H1 (cell line): ENCODE results near the gene DPYSL3. TPM values are rescaled to one million over a fixed set of nuclear protein-coding genes. Genes with fewer than 3 reads are reported as not detected.

Experiments
- CTCF ChIA-PET: fragments of 300-600 bp; sonication (Branson Sonifier 250); formaldehyde crosslinking; loops from one replicate; lab custom pipeline; 2021; ENCODE audit not compliant: partially characterized antibody; lab: Charles Lee
- POLR2A ChIA-PET: fragments of 300-600 bp; sonication (Branson Sonifier 250); formaldehyde crosslinking; loops from one replicate; lab custom pipeline; 2021; ENCODE audit warnings: inconsistent platforms; ENCODE audit not compliant: partially characterized antibody; lab: Charles Lee
- DNase-seq, 2 experiments: peaks; one replicate each; pipeline versions ENCODE4 v3.0.0 to v3.0.0-alpha.2; 2010 to 2022; ENCODE audit warnings: low spot score in 2 of 2, low read depth in 1 of 2, mixed read lengths in 1 of 2
- FAIRE-seq: peaks from 2 replicates; lab custom pipeline; 2011; peaks lifted over from hg19 to GRCh38; lab: Jason Lieb, UNC
- H2AFZ ChIP-seq: 2 replicates; pipeline ENCODE4 v1.8.1; 2012; ENCODE audit warnings: low read length, inconsistent platforms
- H2AK5ac ChIP-seq: 2 replicates; pipeline ENCODE4 v1.6.1; 2013; ENCODE audit warnings: low read depth, low read length
- H2BK120ac ChIP-seq: replicated peaks from 2 replicates; pipeline ENCODE3; 2013; ENCODE audit warnings: low read depth, low read length, inconsistent platforms
- H2BK12ac ChIP-seq: 2 replicates; pipeline ENCODE4 v1.6.1; 2013; ENCODE audit warnings: low read depth, low read length
- H2BK15ac ChIP-seq: 2 replicates; pipeline ENCODE4 v1.6.1; 2013; ENCODE audit warnings: low read length
- H2BK20ac ChIP-seq: 2 replicates; pipeline ENCODE4 v1.6.1; 2013; ENCODE audit warnings: low read length
- H2BK5ac ChIP-seq: 2 replicates; pipeline ENCODE4 v1.6.1; 2013; ENCODE audit warnings: low read depth, low read length
- H3K14ac ChIP-seq: 2 replicates; pipeline ENCODE4 v1.6.1; 2013; ENCODE audit warnings: inconsistent platforms; ENCODE audit not compliant: insufficient read length
- H3K18ac ChIP-seq: 2 replicates; pipeline ENCODE4 v1.6.1; 2013; ENCODE audit warnings: low read length; ENCODE audit errors: extremely low read depth
- H3K23ac ChIP-seq: 2 replicates; pipeline ENCODE4 v1.6.1; 2013; ENCODE audit warnings: inconsistent platforms; ENCODE audit not compliant: insufficient read length
- H3K23me2 ChIP-seq: 2 replicates; pipeline ENCODE4 v1.6.1; 2013; ENCODE audit warnings: low read depth, low read length
- H3K27ac ChIP-seq: 2 replicates; pipeline ENCODE4 v1.6.1; 2011; ENCODE audit warnings: low read depth, low read length, inconsistent platforms
- H3K27me3 ChIP-seq, 4 experiments: replicated peaks in 1 of 4; 1 replicate in 1 of 4; 2 replicates in 3 of 4; pipeline versions ENCODE4 v1.6.1 to v1.8.1; 2011 to 2013; ENCODE audit warnings: low read length in 3 of 4, mild to moderate bottlenecking in 3 of 4, inconsistent platforms in 2 of 4, mixed read lengths in 2 of 4, moderate library complexity in 1 of 4; ENCODE audit not compliant: control insufficient read depth in 3 of 4, insufficient read depth in 3 of 4; ENCODE audit errors: extremely low read depth in 1 of 4
- H3K36me3 ChIP-seq, 4 experiments: 2 replicates each; pipeline versions ENCODE4 v1.6.1 to v1.8.1; 2011 to 2013; ENCODE audit warnings: mild to moderate bottlenecking in 4 of 4, low read length in 3 of 4, moderate library complexity in 2 of 4, control low read depth in 1 of 4, inconsistent platforms in 1 of 4; ENCODE audit not compliant: insufficient read depth in 4 of 4, control insufficient read depth in 2 of 4
- H3K4ac ChIP-seq: replicated peaks from 2 replicates; pipeline ENCODE3; 2013; ENCODE audit warnings: low read length, low read depth, mixed read lengths, inconsistent platforms; ENCODE audit not compliant: insufficient read length
- H3K4me1 ChIP-seq, 4 experiments: replicated peaks in 1 of 4; 1 replicate in 1 of 4; 2 replicates in 3 of 4; pipeline versions ENCODE4 v1.6.1 to v1.8.1; 2011 to 2013; ENCODE audit warnings: low read length in 3 of 4, inconsistent platforms in 2 of 4, mixed read lengths in 1 of 4; ENCODE audit not compliant: insufficient read depth in 4 of 4, control insufficient read depth in 3 of 4
- H3K4me2 ChIP-seq, 2 experiments: 2 replicates each; pipeline versions ENCODE4 v1.6.1 to v1.8.1; 2011 to 2013; ENCODE audit warnings: low read depth in 2 of 2, low read length in 2 of 2, control low read depth in 1 of 2, inconsistent platforms in 1 of 2, mild to moderate bottlenecking in 1 of 2; ENCODE audit not compliant: insufficient read depth in 1 of 2
- H3K4me3 ChIP-seq, 4 experiments: fragments of 200-600, 300-600 bp in 1 of 4; sonication (generic), shearing (Covaris generic), sonication (Bioruptor Twin) in 1 of 4; 2 replicates each; pipeline versions ENCODE4 v1.5.1 to v1.8.1; 2011 to 2016; ENCODE audit warnings: low read length in 4 of 4, low read depth in 3 of 4, control low read depth in 2 of 4, inconsistent platforms in 2 of 4, mild to moderate bottlenecking in 2 of 4, mixed read lengths in 1 of 4, moderate library complexity in 1 of 4; ENCODE audit not compliant: insufficient read depth in 2 of 4; ENCODE audit errors: extremely low read depth in 1 of 4
- H3K56ac ChIP-seq: replicated peaks from 2 replicates; pipeline ENCODE3; 2013; ENCODE audit warnings: low read depth, mild to moderate bottlenecking, mixed read lengths, low read length, inconsistent platforms; ENCODE audit not compliant: insufficient read length
- H3K79me1 ChIP-seq: 2 replicates; pipeline ENCODE4 v1.6.1; 2013; ENCODE audit warnings: low read depth, low read length, control low read depth
- H3K79me2 ChIP-seq, 2 experiments: 2 replicates each; pipeline versions ENCODE4 v1.6.1 to v1.8.1; 2012 to 2013; ENCODE audit warnings: low read length in 2 of 2, mild to moderate bottlenecking in 2 of 2, inconsistent platforms in 1 of 2; ENCODE audit not compliant: insufficient read depth in 2 of 2, control insufficient read depth in 1 of 2
- H3K9ac ChIP-seq, 4 experiments: replicated peaks in 1 of 4; 1 replicate in 1 of 4; 2 replicates in 3 of 4; pipeline versions ENCODE4 v1.6.1 to v1.8.1; 2011 to 2013; ENCODE audit warnings: low read depth in 3 of 4, low read length in 3 of 4, control low read depth in 2 of 4, mild to moderate bottlenecking in 2 of 4, moderate library complexity in 2 of 4, inconsistent platforms in 1 of 4; ENCODE audit errors: extremely low read depth in 1 of 4
- H3K9me3 ChIP-seq, 2 experiments: 2 replicates each; pipeline versions ENCODE4 v1.6.1 to v1.8.1; 2012 to 2013; ENCODE audit warnings: mild to moderate bottlenecking in 2 of 2, moderate library complexity in 2 of 2, control low read depth in 1 of 2, inconsistent platforms in 1 of 2, low read depth in 1 of 2, low read length in 1 of 2, mixed read lengths in 1 of 2; ENCODE audit not compliant: insufficient read depth in 2 of 2
- H4K20me1 ChIP-seq, 2 experiments: replicated peaks in 1 of 2; 2 replicates each; pipeline versions ENCODE3 to v1.8.1; 2011 to 2013; ENCODE audit warnings: inconsistent platforms in 2 of 2, low read length in 2 of 2, mild to moderate bottlenecking in 1 of 2; ENCODE audit not compliant: insufficient read depth in 2 of 2, control insufficient read depth in 1 of 2
- H4K5ac ChIP-seq: 2 replicates; pipeline ENCODE4 v1.6.1; 2013; ENCODE audit warnings: low read length, low read depth, mixed read lengths, inconsistent platforms; ENCODE audit not compliant: insufficient read length
- H4K8ac ChIP-seq: 2 replicates; pipeline ENCODE4 v1.8.0; 2013; ENCODE audit warnings: mild to moderate bottlenecking, moderate library complexity, low read length, inconsistent platforms; ENCODE audit not compliant: insufficient read depth; ENCODE audit errors: extremely low read depth
- H4K91ac ChIP-seq: replicated peaks from 2 replicates; pipeline ENCODE3; 2013; ENCODE audit warnings: low read length, mixed read lengths, inconsistent platforms; ENCODE audit not compliant: insufficient read length
- MAX ChIP-seq: IDR thresholded peaks from 2 replicates; pipeline ENCODE4 v1.6.1; 2012; ENCODE audit warnings: inconsistent platforms
- SP4 ChIP-seq: IDR thresholded peaks from 2 replicates; pipeline ENCODE4 v1.6.1; 2012; ENCODE audit warnings: low read length, inconsistent platforms
- WGBS, 2 experiments: shearing (Covaris generic) in 1 of 2; methylation state at CpG; one replicate each; pipeline versions ENCODE4 v1.1.6 to v1.1.7; 2013 to 2015; ENCODE audit warnings: low lambda C conversion rate in 2 of 2, mixed read lengths in 2 of 2, inconsistent platforms in 1 of 2, low coverage in 1 of 2, missing lambda C conversion rate in 1 of 2; ENCODE audit not compliant: insufficient replicate concordance in 2 of 2, insufficient coverage in 1 of 2, insufficient read length in 1 of 2; ENCODE audit errors: extremely low coverage in 1 of 2, missing lambda C conversion rate in 1 of 2; 5-methylcytosine and 5-hydroxymethylcytosine counted together
- polyA plus RNA-seq, 7 experiments: library from polyadenylated mRNA; depleted of rRNA in 3 of 7; stranded (reverse) in 5 of 7; unstranded in 2 of 7; fragments of >200 nt in 5 of 7; fragments of 200-250 nt in 2 of 7; gene quantifications; 1 replicate in 5 of 7; 2 replicates in 1 of 7; 4 replicates in 1 of 7; pipeline versions ENCODE4 v1.2.1 to v1.2.3, GENCODE V29; 2011 to 2013; ENCODE audit warnings: missing spikeins in 2 of 7, mixed read lengths in 2 of 7
- total RNA-seq: library from RNA; stranded (reverse); fragmentation: NEBNext Ultra II Directional; extraction: Animal tissue kit (Norgen Biotek cat#: 25700); gene quantifications from 2 replicates; pipeline ENCODE4 v1.2.1, GENCODE V29; 2021

Gene DPYSL3
- total and polyA plus RNA-seq, 2 of the 8 experiments (the other 6 are each of a cell fraction or from before 2014, with no cell fraction given): 268 to 387 TPM

GRCh38 chr5:147558826-147559225 is 49.0 kb upstream of the DPYSL3 start:
- Histone ChIP-seq H3K4ac (no peak overlapping the region), H2BK15ac (no peak overlapping the region), H3K4me2 (peak overlapping the region; percentile 19 to 87; a peak in 3 of 4 replicates), H3K23me2 (peaks cover 6% of the 10 kb centered on the region; the same call in 1 of the 2 replicates), H3K18ac (no peak overlapping the region; the same call in 1 of the 2 replicates), H4K5ac (peak overlapping the region; percentile 31), H3K9me3 (no peaks in the 10 kb centered on the region), H3K79me1 (no peaks in the 10 kb centered on the region), H2BK5ac (no peak overlapping the region), H4K8ac (no peak overlapping the region), H2AFZ (no peak overlapping the region), H4K91ac (no peak overlapping the region), H3K4me1 (peaks cover 5 to 26% (median 15%) of the 10 kb centered on the region in 4 experiments; a peak in 6 of 7 replicates), H2AK5ac (no peak overlapping the region), H3K56ac (no peak overlapping the region), H3K9ac (no peak overlapping the region), H3K36me3 (peaks cover under 1 to 14% (median 10%) of the 10 kb centered on the region in 4 experiments; a peak in 5 of 8 replicates), H2BK20ac (0 out of 2 replicates have a peak overlapping the region, but pooled peaks have one; percentile 2), H3K14ac (no peak overlapping the region), H2BK120ac (no peak overlapping the region), H3K27me3 (no peaks in the 10 kb centered on the region), H3K23ac (no peak overlapping the region), H4K20me1 (no peaks in the 10 kb centered on the region), H3K27ac (no peak overlapping the region), H3K4me3 (no peak overlapping the region), H3K79me2 (peaks cover 12 to 39% of the 10 kb centered on the region in 2 experiments; a peak in 3 of 4 replicates), H2BK12ac (no peak overlapping the region)
- FAIRE-seq (peak; percentile 86), DNase-seq (peak in 1 of 2 experiments; percentile 74)
- POLR2A ChIA-PET: interaction anchor here (0.6 to 6.6 kb wide), 10 partner anchors 9 to 166 kb away, joined by 3 to 47 read pairs (median 4); no protein-coding TSS in a partner anchor
- 46% methylated on average over 2 of the region's 2 CpGs; no CpG with 5 or more reads in 1 of the 2 experiments for WGBS, 2 experiments
- CTCF ChIA-PET: interaction anchor here (0.9 to 7.7 kb wide), 33 partner anchors 9 to 188 kb away, joined by 3 to 83 read pairs (median 8); no protein-coding TSS in a partner anchor
- TF ChIP-seq MAX (no peak), SP4 (no peak)
